Mesothelial cell of epicardium (in vitro differentiated cells): ENCODE measurements around the gene DRD3. TPM values are rescaled to one million over a fixed set of nuclear protein-coding genes. Genes with fewer than 3 reads are reported as not detected.
A peak's percentile ranks its signal among the peaks of the same experiment; 100 is the strongest.

Experiments
- DNase-seq, 2 experiments: peaks; one replicate each; pipeline ENCODE4 v3.0.0; 2021; ENCODE audit warnings: low spot score in 2 of 2; ENCODE audit not compliant: unreplicated experiment in 2 of 2
- H3K27ac Mint-ChIP-seq: 2 replicates; pipeline ENCODE4 v1.8.0; 2021; ENCODE audit warnings: mixed read lengths
- H3K27me3 Mint-ChIP-seq: 2 replicates; pipeline ENCODE4 v1.8.0; 2021; ENCODE audit warnings: low read depth, mixed read lengths
- H3K36me3 Mint-ChIP-seq: 2 replicates; pipeline ENCODE4 v1.8.0; 2021; ENCODE audit warnings: mixed read lengths
- H3K4me1 Mint-ChIP-seq: 2 replicates; pipeline ENCODE4 v1.8.0; 2021; ENCODE audit warnings: mixed read lengths
- H3K4me3 Mint-ChIP-seq: 2 replicates; pipeline ENCODE4 v1.8.0; 2021; ENCODE audit warnings: mild to moderate bottlenecking, moderate library complexity, mixed read lengths
- H3K9me3 Mint-ChIP-seq: 2 replicates; pipeline ENCODE4 v1.8.0; 2021; ENCODE audit warnings: mixed read lengths
- CTCF ChIP-seq: fragments of 200-600 bp; sonication (generic); IDR thresholded peaks from one replicate; pipeline ENCODE4 v1.5.0; 2021; ENCODE audit warnings: antibody characterized with exemption; ENCODE audit not compliant: unreplicated experiment
- total RNA-seq: library from RNA; stranded (reverse); gene quantifications from 3 replicates; pipeline ENCODE4 v1.2.1, GENCODE V29; 2021

Gene DRD3
- total RNA-seq, 1 donor from 2014 or later, result not detected

- Mint-ChIP-seq H3K36me3 (peaks cover 44% of the 10 kb centered on the region), H3K27ac (no peak overlapping the region), H3K27me3 (no peaks in the 10 kb centered on the region), H3K4me1 (peaks cover 1% of the 10 kb centered on the region), H3K9me3 (peaks cover 6% of the 10 kb centered on the region), H3K4me3 (no peak overlapping the region)
- no peak for DNase-seq
- no peak for TF ChIP-seq CTCF
Measured at GRCh38 chr3:114086356-114086755, 92.5 kb downstream of the DRD3 start.

GRCh38 chr3:114083112-114083511 is 95.7 kb downstream of the DRD3 start:
- peaks cover 5% of the 10 kb centered on the region for H3K4me1 Mint-ChIP-seq
- peaks cover 49% of the 10 kb centered on the region for H3K36me3 Mint-ChIP-seq
- H3K4me3 Mint-ChIP-seq, result no peak overlapping the region
- TF ChIP-seq CTCF, result no peak
- peaks cover 6% of the 10 kb centered on the region for H3K9me3 Mint-ChIP-seq
- no peak overlapping the region for H3K27ac Mint-ChIP-seq
- no peaks in the 10 kb centered on the region for H3K27me3 Mint-ChIP-seq
- no peak for DNase-seq

- Mint-ChIP-seq H3K36me3 (peaks cover 46% of the 10 kb centered on the region), H3K9me3 (peaks cover 5% of the 10 kb centered on the region), H3K27ac (no peak overlapping the region), H3K4me1 (peaks cover 5% of the 10 kb centered on the region), H3K4me3 (no peak overlapping the region), H3K27me3 (no peaks in the 10 kb centered on the region)
- DNase-seq, result no peak
- no peak for TF ChIP-seq CTCF
Measured at GRCh38 chr3:114081037-114081436, 97.8 kb downstream of the DRD3 start.

- no peak for DNase-seq
- Mint-ChIP-seq H3K9me3 (peaks cover 5% of the 10 kb centered on the region), H3K4me1 (peaks cover 5% of the 10 kb centered on the region), H3K4me3 (no peak overlapping the region), H3K36me3 (peaks cover 42% of the 10 kb centered on the region), H3K27ac (peak overlapping the region; percentile 58), H3K27me3 (no peaks in the 10 kb centered on the region)
- no peak for TF ChIP-seq CTCF
Measured at GRCh38 chr3:114080201-114080600, 98.7 kb downstream of the DRD3 start.

- peaks cover 5% of the 10 kb centered on the region for H3K9me3 Mint-ChIP-seq
- TF ChIP-seq CTCF, result no peak
- H3K4me3 Mint-ChIP-seq, result no peak overlapping the region
- peak overlapping the region; percentile 58 for H3K27ac Mint-ChIP-seq
- H3K36me3 Mint-ChIP-seq, result peaks cover 45% of the 10 kb centered on the region
- H3K27me3 Mint-ChIP-seq, result no peaks in the 10 kb centered on the region
- H3K4me1 Mint-ChIP-seq, result peaks cover 5% of the 10 kb centered on the region
- no peak for DNase-seq
Measured at GRCh38 chr3:114079761-114080160, 99.1 kb downstream of the DRD3 start.

GRCh38 chr3:114078126-114078525 is 100.7 kb downstream of the DRD3 start:
- no peak for DNase-seq
- Mint-ChIP-seq H3K36me3 (peaks cover 37% of the 10 kb centered on the region), H3K27me3 (no peaks in the 10 kb centered on the region), H3K9me3 (peaks cover 5% of the 10 kb centered on the region), H3K4me3 (no peak overlapping the region), H3K4me1 (peaks cover 5% of the 10 kb centered on the region), H3K27ac (peak overlapping the region; percentile 54)
- no peak for TF ChIP-seq CTCF
